KG1 (cell line): ENCODE measurements around the gene ZNF892.
A peak's percentile ranks its signal among the peaks of the same experiment; 100 is the strongest.
"Not testable (repeated sequence)": the region's sequence is repeated elsewhere in the genome, so short reads cannot be mapped to it uniquely, and the experiment has no call there.

Source experiments
- DNase-seq: peaks from one replicate; lab custom pipeline; 2025; lab: John Stamatoyannopoulos, UW

Gene ZNF892

DNA sequence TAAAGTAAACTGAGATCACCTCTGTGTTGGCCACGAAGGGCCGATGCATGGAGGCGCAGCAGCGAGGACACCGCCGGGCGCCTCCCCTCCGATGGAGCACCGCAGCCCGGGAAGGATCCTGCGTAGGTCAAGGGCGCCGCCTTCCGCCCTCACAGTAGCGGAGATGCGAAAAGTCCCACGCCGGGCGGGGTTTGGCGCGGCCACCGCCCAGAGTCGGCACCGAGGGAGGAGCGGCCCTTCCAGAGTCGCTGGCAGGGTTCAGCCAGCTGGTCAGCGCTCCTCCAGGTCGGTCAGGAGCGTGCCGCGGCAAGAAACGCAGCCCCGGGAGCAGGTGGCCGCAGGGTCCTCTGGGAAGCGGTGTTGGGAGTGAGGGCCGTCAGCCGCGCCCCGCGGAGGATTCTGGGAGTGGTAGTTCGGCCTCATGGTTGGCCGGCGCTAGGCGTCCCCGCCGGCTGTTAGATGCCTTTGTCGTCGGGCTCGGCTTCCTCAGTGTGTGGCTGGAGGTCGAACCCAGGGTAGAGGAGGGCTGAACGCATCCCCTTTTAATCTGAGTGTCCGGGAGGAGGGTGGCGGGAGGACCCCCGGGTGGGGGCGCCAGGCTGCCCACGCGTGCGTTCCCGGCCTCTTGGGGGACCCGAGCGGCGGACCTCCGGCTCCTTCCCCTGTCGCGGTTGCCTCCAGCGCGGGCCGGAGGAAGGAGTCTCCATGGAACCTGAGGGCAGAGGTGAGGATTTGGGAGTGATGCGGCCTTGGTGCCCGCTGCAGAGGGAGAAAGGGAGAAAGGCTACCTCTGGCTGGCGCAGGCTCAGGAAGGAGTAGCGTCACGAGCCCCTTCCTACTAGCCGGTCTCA is at the start of gene ZNF892:
Gene ZNF892 (plus strand): TSS at position 411 of the 851 bp plus-strand sequence. CDS start 295 bp downstream, at position 706.
- DNase-seq: peak; percentile 79

DNA sequence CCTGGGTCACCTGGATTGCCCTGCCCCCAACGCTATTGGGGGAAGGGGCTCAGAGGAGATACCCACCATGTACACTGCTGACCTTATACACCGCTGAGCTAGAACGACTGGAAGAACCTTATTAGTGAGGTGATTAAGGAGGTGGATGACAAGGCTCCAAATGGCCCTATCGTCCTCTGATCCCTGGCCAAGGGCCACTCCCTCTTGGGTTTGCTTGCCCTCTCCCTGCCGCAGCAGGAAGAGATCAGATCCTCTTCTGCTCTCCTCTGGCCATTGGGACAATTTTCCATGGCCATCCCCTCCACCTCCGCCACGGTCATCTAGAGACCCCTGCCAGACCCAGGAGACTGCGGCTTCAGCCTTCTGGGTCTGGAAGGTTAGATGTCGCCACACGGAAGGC is 48.9 kb upstream of the ZNF892 start:
- DNase-seq: no peak

DNA sequence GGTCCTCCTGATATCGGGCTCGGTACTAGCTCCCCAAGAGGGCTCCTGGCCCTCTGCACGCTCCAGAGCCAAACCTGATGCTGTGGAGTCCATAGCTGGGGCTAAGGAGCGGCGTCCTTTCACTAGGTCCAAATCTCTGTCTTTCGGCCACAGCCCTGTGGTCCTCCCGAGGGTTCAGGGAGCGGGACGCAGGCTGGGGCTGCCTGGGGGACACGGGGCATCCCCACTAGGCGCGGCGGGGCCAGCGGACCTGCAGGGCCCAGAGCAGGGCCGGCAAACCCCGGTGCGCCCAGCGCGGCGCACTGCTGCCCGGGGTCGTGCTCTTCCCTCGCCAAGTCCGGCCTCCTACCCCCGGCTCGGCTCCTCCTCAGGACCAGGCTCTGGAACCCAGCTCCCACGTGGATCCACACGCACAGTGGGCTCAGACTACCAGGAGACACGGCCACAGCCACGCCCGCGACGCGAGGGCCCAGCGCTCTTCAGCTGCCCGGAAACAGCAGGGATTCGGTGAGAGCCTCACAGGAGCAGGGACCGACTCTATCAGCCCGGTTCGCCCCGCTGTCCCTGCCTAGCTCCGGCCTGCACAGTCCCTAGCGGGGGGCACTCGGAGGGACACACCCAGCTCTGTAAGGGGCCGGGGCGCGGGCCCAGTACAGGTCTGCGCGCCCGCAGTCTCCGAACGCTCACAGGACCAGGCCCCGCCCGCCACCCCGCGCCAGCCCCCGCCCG is 48.3 kb upstream of the ZNF892 start:
- no peak for DNase-seq

DNA sequence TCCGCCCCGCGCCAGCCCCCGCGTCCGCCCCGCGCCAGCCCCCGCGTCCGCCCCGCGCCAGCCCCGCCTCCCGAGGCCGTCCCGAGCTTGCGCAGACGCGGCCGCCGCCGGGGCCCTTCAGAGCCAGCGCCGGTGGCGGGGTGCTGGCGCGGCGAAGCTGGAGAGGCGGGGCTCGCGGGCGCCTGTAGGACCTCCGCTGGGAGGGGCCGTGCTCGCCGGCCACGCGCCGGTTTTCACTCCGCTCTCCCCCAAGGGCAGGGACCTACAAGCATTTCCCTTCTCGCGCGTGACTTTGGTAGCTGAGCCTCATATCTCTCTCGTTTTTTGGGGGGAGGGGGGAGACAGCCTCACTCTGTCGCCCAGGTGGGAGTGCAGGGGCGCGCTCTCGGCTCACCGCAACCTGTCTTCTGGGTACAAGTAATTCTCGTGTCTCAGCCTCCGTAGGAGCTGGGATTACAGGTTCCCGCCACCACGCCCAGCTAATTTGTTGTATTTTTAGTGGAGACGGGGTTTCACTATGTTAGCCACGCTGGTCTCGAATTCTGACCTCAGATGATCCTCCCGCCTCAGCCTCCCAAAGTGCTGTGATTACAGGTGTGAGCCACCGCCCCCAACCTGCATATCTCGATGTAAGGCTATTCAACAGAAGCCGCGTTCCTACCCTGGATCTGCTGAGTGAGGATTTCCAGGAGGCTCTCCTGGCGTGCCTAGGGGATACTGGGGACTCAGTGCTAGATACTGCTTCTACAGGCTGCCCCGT is 47.5 kb upstream of the ZNF892 start, which contains the start of gene ZNF514:
Gene ZNF514 (minus strand): TSS at position 159 of the 760 bp plus-strand sequence. CDS start 6,595 bp downstream, outside the sequence.
- DNase-seq: peak; percentile 7

DNA sequence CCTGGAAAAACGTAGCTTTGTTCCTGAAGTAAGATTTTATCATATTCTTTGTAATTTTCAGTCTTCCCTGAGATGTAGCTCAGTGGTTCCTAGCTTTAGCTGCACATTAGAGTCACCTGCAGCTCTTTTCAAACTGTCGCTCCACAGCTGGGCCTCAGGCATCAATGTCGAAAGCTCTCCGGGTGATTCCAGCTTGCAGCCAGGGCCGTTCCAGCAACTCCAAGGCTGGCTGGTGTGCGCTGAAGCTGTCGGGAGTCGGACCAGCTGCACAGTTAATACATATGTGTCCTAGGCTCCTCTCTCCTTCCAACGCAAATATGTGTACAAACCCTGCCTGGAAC is 42.3 kb upstream of the ZNF892 start:
- no peak for DNase-seq

DNA sequence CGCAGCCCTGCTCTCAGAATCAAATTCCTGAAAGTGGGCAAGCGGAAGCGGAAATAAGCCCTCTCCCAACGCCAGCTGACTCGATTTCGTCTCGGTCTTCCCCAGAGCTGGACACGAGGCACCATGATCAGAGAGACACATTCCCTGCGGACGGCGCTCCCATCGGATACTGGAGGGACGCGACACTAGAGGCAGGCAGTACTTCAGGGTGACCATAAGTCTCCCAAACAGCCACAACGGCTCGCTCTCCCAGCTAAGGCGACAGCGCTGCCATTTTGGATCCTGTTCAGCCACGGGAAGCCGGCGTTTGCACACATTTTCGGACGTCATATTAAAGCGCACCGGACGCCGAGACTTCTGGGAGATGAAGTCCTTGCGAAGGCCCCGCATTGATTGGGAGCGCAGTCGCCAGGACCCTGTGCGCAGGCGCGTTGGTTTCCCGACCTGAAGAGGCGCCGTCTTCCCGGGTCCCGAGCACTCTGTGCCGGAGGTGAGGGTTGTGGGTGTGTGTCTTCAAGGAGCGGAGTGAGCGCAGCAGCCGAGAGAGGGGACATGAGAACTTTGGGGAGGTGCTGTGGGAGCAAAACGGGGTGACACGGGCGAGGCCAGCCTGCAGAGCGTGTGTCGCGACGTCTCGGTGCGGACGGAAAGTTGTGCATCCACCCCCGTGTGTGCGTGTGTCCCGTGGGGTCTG is 41.8 kb upstream of the ZNF892 start, which contains the start of gene ZNF2:
Gene ZNF2 (plus strand): TSS at position 439 of the 694 bp plus-strand sequence. CDS start 10,418 bp downstream, outside the sequence.
- DNase-seq: peak; percentile 93

DNA sequence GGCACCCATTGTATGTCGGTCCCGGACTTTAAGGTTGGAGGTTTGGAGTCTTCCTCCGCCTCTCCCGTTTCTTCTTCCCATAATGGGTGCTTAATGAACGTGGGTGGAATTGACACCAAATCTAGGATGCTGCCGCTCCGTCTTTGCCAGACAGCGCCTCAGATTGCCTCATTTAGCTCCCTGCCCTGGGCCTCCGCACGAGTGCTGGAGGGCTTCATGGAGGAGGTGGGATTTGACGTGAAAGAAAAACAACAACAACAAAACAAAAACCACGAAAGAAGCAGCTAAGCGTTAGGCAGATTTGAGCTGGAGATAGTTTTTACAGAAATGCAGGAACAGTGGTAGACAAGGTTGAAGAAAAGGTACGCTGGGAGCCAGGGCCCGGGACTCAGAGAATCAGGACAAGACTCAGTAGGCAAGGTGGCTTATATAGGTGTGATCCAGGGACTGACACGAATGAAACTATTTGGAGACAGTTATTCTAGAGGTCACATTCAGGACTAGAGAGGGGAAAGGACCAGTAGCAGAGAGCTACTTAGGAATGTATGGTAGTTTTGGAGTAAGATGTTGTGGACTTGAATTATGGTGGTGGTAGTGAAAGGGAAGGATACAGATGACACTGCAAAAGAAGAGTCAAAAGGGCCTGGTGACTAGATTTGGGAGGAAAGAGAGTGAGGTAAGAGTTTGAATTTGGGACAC is 41.1 kb upstream of the ZNF892 start:
- DNase-seq: no peak

DNA sequence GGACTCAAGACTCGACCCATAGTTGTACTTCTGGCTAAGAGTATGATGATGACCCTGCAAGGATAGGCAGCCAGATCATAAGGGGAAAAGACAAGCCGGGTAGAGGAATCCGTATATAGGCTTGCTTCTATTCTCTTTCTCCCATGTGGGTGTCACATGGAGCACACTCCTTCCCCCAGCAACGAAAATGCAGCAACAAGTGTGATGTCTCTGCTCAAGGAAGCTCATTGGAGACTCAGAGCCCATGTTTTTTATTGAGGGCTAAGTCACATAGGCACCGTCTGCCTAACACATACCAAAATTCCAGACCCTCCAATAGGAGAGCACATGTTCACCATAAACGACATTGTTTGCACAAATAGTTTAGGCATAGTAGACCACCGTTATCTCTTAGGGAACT is 35.4 kb upstream of the ZNF892 start:
- DNase-seq: no peak

DNA sequence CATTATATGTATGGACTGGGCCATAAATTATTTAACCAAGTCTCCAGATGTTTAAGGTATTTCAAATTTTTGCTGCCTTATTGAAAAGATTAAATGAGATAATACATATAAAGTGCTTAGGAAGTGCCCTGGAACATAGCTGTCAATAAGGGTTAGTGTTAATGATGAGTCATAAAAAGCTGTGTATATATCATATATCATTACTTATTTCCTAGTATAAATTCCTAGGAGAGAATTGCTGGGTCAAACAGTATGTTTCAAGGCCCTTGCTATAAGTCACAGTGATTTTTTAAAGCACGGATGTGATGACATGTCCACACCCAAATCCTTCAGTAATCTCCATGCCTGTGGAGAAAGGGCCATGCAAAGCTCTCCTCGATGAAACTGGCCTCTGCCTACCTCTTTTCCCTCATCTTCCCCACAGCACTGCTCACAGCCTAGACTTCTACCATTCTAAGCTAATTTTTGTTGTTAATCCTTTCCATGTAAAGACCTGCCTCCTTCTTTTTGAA is 33.2 kb upstream of the ZNF892 start:
- DNase-seq: no peak

DNA sequence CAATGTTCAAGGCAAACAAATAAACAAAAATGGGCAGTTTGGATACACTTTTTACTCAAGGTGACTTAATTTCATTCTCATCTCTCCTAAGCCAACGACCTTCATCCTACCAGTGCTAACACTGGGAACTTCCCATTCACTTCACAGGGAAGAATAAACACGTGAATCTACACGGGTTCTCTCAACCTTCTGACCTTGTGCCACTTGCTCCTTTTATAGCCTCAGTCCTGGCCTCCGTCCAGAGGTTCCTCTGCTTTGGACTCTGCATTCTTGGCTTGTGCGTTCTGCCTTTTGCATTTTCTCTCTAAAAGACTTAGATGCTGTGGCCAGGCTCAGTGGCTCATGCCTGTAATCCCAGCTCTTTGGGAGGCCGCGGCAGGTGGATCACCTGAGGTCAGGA is 27.9 kb upstream of the ZNF892 start:
- DNase-seq: no peak

DNA sequence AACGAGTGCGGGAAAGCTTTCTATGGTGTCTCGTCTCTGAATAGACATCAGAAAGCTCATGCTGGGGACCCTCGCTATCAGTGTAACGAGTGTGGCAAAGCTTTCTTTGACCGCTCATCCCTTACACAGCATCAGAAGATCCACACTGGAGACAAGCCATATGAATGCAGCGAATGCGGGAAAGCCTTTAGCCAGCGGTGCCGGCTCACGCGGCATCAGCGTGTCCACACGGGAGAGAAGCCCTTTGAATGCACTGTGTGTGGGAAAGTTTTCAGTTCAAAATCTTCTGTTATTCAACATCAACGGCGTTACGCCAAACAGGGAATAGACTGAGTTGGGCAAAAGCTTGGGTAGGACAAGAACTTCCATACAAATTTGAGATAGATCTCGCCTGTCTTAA is 25.5 kb upstream of the ZNF892 start:
- no peak for DNase-seq

DNA sequence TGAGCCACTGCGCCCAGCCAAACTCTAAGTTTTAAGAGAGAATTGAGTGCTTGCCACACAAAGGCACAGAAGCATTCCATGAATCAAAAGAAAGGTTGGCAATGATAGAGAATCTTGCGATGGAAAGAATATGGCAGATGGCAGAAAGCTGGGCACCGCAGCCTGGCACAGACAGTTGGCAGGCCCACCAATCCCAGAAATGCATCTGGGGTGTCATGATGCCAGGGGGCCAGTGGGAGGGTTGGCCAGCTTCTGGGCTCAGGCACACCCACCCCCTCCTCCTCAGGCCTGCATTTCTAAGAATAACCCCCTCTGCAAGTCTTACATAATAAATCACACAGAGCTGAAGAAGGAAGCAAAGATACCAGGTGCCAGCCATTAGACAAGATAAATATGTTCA is 22.1 kb upstream of the ZNF892 start:
- no peak for DNase-seq

DNA sequence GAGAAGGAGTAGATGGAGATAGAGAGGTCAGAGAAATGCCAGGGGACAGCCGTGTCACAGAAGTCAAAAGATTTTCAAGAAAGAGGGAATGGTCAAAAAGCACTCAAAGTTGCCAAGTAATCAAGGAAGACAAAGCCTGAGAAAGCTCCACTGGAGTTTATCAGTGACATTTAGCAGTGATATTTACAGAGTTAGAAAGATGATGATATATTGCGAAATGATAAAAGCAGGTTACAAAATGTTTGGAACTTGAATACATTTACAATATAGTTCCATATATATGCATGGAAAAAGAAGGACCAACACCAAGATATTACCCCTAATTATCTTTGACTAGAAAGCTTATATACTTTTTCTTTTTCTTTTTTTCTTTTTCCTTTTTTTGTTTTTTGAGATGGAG is 21.3 kb upstream of the ZNF892 start:
- no peak for DNase-seq

DNA sequence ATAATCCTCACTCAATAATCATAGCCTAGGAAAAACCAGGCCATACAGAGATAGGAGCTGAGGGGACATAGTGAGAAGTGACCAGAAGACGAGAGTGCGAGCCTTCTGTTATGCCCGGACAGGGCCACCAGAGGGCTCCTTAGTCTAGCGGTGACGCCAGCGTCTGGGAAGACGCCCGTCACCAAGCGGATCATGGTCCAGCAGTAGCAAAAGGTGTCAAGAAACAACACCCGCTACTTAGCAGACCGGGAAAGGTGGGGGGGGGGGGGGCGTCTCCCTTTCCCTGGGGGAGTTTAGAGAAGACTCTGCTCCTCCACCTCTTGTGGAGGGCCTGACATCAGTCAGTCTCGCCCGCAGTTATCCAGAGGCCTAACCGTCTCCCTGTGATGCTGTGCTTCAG is 14.4 kb upstream of the ZNF892 start:
- not testable (repeated sequence) for DNase-seq

DNA sequence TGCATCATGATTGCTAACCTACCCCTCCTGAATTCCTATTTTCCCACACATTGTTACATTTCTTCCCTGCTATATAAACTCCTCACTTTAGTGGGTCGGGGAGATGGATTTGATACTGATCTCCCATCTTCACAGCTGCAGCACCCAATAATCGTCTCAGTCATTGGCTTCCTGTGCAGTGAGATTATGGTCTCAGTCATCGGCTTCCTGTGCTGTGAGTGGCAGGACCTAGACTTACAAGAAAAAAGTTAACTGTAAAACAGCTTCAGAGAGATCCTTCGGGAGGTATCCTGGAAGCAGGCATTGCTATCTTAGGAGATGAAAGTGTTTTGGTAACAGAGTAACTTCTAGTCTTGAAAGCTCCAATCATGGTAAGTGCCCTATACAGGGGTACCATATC is 3.4 kb upstream of the ZNF892 start:
- DNase-seq: no peak

DNA sequence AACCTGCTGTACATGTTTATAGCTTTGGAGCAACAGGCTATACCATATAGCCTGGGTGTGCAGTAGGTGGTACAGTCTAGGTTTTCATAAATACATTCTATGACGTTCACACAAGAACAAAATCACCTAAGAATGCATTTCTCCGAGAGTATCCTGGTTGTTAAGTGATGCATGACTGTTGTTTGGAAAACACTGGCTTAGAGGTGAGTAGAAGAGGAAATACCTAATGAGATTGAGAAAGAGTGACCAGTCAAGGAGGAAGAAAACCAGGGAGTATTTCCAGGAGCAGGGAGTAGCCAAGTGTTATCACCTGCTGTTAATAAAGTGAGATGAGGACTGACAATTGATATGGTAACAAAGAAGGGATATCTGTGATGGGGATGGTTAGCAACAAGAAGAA is 2.9 kb upstream of the ZNF892 start:
- no peak for DNase-seq

DNA sequence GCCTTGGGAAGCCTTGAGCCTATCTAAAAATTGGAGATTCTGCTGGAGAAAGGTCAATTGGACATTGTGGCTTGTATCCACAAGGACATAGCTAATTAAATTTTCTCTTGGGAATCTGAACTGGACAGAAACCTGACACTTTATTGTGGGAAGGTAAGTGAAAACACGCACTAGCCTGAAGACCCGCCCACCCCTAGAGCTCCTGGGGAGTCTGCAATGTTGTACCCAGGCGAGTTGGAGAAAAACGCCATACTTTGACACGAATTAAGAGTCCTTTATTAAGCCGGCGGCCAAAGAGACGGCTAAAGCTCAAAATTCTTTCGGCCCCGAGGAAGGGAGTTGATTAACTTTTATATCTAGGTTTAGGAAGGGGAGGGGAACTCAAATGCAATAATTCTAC is 1.2 kb upstream of the ZNF892 start:
- no peak for DNase-seq

DNA sequence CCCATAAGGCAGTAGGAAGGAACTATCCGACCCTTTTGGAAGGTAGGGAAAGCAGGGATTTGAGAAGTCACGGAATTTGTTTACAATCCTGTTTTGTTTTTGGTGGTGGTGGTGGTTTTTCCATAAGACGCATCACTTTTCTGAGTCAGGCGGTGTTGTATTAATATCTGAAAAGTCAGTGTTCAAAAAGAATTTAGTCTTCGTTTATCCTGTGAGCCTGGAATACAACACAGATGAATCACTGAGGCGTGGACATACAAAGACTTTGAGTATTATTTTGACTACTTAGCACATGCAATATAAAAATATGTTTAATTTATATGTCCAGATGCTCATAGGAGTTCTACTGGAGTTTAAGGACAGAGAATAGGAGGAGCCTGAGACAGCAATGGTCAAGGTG is 785 bp downstream of the ZNF892 start:
- no peak for DNase-seq

DNA sequence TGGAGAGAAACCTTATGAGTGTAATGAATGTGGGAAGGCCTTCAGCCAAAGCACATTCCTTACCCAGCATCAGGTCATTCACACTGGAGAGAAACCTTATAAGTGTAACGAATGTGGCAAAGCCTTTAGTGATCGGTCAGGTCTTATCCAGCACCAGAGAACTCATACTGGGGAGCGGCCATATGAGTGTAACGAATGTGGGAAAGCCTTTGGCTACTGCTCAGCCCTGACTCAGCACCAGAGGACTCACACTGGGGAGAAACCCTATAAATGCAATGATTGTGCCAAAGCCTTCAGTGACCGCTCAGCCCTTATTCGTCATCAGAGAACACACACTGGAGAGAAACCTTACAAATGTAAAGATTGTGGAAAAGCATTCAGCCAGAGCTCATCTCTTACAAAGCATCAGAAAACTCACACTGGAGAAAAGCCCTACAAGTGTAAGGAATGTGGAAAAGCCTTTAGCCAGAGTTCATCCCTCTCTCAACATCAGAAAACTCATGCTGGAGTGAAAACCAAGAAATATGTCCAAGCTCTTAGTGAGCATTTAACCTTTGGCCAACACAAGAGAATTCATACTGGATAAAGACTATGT is 7.8 kb downstream of the ZNF892 start:
- no peak for DNase-seq

DNA sequence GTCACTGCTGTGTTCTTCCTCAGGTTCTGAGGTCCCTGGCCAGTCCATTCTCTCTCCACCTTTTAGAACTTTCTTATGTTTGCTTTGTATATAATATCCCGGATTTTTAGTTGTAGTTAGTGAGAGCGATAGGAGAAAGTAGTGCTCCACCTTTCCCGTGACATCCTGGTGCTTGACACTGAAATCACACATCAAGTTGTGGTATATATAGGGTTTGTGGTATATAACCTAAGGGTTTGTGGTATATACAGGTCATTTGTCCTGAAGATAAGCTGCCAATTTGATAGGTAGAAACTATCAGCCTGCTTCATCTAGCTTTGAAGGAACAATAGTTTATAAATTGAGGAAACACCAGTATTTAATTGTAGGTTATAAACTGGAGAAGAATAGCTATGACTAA is 13.1 kb downstream of the ZNF892 start:
- no peak for DNase-seq

DNA sequence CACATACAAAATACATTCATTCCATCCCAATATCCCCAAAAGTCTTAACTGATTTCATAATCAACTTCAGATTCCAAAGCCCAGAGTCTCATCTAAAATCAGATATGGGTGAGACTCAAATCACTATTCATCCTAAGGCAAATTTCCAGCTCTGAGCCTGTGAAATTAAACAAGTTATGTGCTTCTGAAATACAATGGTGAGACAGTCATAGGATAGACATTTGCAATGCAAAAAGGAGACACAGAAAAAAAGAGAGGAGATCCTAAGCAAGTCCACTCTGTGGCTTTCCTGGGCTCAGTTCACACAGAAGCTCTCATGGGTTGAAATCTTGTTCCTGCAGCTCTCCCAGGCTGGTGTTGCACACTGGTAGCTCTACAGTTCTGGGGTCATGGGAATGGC is 18.3 kb downstream of the ZNF892 start:
- DNase-seq: no peak
